K562 (cell line): ENCODE measurements around the gene ASIC3. TPM values are rescaled to one million over a fixed set of nuclear protein-coding genes. Genes with fewer than 3 reads are reported as not detected.

Experiments used
- ARID4B ChIP-seq: sonication (generic); formaldehyde crosslinking; IDR thresholded peaks from 2 replicates; pipeline ENCODE4 v1.8.0; 2022; ENCODE audit warnings: mild to moderate bottlenecking, missing genetic modification reagents
- COPS2 ChIP-seq: fragments of 450-650 bp; conservative IDR thresholded peaks from 2 replicates; pipeline ENCODE4 v1.6.1; 2016; ENCODE audit warnings: mild to moderate bottlenecking, moderate library complexity
- CREB3L1 ChIP-seq: fragments of 450-650 bp; IDR thresholded peaks from 2 replicates; pipeline ENCODE4 v1.6.1; 2014; ENCODE audit warnings: low read depth, mild to moderate bottlenecking, moderate library complexity, borderline replicate concordance
- CTCFL ChIP-seq: IDR thresholded peaks from 2 replicates; pipeline ENCODE4 v1.6.1; 2011; ENCODE audit warnings: borderline replicate concordance, low read depth, mild to moderate bottlenecking, moderate library complexity, low read length; ENCODE audit not compliant: insufficient read depth, poor library complexity, severe bottlenecking
- HOXB6 ChIP-seq: fragments of 250-450 bp; sonication (Bioruptor Pico); IDR thresholded peaks from 2 replicates; pipeline ENCODE4 v1.5.1; 2022; ENCODE audit warnings: mild to moderate bottlenecking, borderline replicate concordance
- ILK ChIP-seq: fragments of 450-650 bp; IDR thresholded peaks from 2 replicates; pipeline ENCODE4 v1.6.1; 2016; ENCODE audit warnings: missing genetic modification characterization, low read depth, mild to moderate bottlenecking, missing compliant biosample characterization, moderate library complexity, borderline replicate concordance
- JUN ChIP-seq, 2 experiments: sonication (generic) in 1 of 2; formaldehyde crosslinking in 1 of 2; IDR thresholded peaks; 2 replicates each; pipeline versions ENCODE4 v1.6.1 to v1.8.0; 2012 to 2022; ENCODE audit warnings: borderline replicate concordance in 2 of 2, mild to moderate bottlenecking in 2 of 2, improper control_type of control experiment in 1 of 2, low read depth in 1 of 2, low read length in 1 of 2, missing genetic modification reagents in 1 of 2
- LEF1 ChIP-seq: fragments of 450-650 bp; IDR thresholded peaks from 2 replicates; pipeline ENCODE4 v1.6.1; 2016; ENCODE audit warnings: mild to moderate bottlenecking
- NBN ChIP-seq: fragments of 450-650 bp; IDR thresholded peaks from 2 replicates; pipeline ENCODE4 v1.6.1; 2016; ENCODE audit warnings: low read depth, mild to moderate bottlenecking
- RREB1 ChIP-seq: fragments of 250-450 bp; sonication (Bioruptor Pico); IDR thresholded peaks from 2 replicates; pipeline ENCODE4 v1.4.0; 2020
- SMARCA4 ChIP-seq: fragments of 450-650 bp; IDR thresholded peaks from 2 replicates; pipeline ENCODE4 v1.6.1; 2016
- ZNF589 ChIP-seq: fragments of 200-800 bp; sonication (Bioruptor generic); IDR thresholded peaks from 2 replicates; pipeline ENCODE4 v1.6.1; 2016; ENCODE audit warnings: low read depth, missing genetic modification characterization, missing compliant biosample characterization
- polyA plus RNA-seq, 8 experiments: library from polyadenylated mRNA; depleted of rRNA in 4 of 8; stranded (reverse) in 5 of 8; unstranded in 3 of 8; fragments of >200 nt; fragmentation: Nextera tagmentation in 2 of 8; fragmentation: Illumina TruSeq in 1 of 8; extraction: Ambion mirVana in 2 of 8; extraction: Trizol in 1 of 8; gene quantifications; 2 replicates each; pipeline versions ENCODE4 v1.2.1 to v1.2.3, GENCODE V29; 2011 to 2014; ENCODE audit warnings: inconsistent platforms in 1 of 8, missing spikeins in 1 of 8
- total RNA-seq, 7 experiments: library from RNA; depleted of rRNA in 6 of 7; stranded (reverse); fragments of >200 nt in 6 of 7; fragmentation: Illumina TruSeq in 2 of 7; extraction: Trizol in 2 of 7; gene quantifications; 2 replicates each; pipeline versions ENCODE4 v1.2.1 to v1.2.3, GENCODE V29; 2011 to 2021; ENCODE audit warnings: low replicate concordance in 1 of 7

ASIC3 gene
- total and polyA plus RNA-seq, 9 of the 15 experiments (the other 6 are each of a cell fraction or from before 2014, with no cell fraction given): 0.11 to 5.0 (median 0.87) TPM

- 0 out of 2 replicates have a peak, but pooled peaks have one; percentile 64 for TF ChIP-seq RREB1 (CRISPR knock-in tag)
- 0 out of 2 replicates have a peak, but pooled peaks have one; percentile 27 for TF ChIP-seq LEF1
- TF ChIP-seq ILK (tag): no peak
- peak; percentile 53; the same call in 1 of the 2 replicates for TF ChIP-seq SMARCA4
- no peak for TF ChIP-seq JUN (IDR thresholded peaks at IDR 0.05; ENCODE audit: borderline replicate concordance, low read depth, low read length)
- peak; percentile 83 for TF ChIP-seq JUN (CRISPR knock-in tag; IDR thresholded peaks at IDR 0.05; ENCODE audit: borderline replicate concordance)
- no peak for TF ChIP-seq COPS2
- TF ChIP-seq CREB3L1: no peak
- no peak for TF ChIP-seq HOXB6
- 0 out of 2 replicates have a peak, but pooled peaks have one; percentile 29 for TF ChIP-seq ZNF589
- peak; percentile 78; the same call in 1 of the 2 replicates for TF ChIP-seq ARID4B (CRISPR knock-in tag)
- 0 out of 2 replicates have a peak, but pooled peaks have one; percentile 28 for TF ChIP-seq NBN
- TF ChIP-seq CTCFL: no peak
These were observed 31.8 kb downstream of the ASIC3 start (continued) for GRCh38 chr7:151080067-151080521.
